ENCODE data around the gene KIT.

DNA sequence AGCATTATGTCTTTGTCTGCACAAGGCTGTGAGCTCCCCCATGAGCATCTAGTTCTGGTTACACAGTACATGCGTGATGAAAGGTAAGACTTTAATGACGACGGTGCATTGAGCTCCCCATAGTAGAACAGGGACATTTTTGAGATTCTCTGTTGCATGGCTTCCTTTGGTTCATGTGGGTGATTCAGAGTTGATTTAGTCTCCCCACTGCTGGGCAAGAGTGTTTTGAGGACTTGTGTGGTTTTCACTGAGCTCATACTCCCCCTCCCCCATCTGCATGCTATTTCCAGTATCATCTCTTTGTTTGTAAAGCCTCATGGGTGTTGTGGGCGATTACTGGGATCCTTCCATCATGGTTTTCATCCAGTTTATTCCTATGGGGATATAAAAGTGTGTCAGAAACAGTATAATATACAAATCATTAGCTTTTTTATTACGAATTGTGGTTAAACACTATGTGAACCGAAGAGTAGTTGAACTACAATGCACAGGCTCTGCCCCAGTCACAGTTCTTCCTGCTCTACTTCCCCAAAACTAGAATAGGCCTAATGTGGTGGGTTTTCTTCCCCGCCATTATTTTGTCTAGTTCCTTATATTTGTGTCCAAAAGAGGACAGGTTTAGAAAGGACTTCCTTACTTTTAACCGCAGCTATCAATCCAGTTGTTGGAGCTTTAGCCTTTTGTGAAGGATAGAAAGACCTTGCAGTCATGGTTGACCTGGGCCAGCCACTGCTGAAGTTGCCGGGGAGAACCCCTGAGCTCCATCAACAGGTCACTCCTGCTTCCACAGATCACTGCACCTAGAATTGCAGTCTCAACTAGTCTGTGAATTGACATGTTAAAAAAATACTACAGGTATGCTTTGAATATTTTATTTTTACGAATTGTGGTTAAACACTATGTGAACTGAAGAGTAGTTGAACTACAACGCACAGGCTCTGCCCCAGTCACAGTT lies 30.4 kb downstream of the KIT start:
- TF ChIP-seq, protein P1, sequence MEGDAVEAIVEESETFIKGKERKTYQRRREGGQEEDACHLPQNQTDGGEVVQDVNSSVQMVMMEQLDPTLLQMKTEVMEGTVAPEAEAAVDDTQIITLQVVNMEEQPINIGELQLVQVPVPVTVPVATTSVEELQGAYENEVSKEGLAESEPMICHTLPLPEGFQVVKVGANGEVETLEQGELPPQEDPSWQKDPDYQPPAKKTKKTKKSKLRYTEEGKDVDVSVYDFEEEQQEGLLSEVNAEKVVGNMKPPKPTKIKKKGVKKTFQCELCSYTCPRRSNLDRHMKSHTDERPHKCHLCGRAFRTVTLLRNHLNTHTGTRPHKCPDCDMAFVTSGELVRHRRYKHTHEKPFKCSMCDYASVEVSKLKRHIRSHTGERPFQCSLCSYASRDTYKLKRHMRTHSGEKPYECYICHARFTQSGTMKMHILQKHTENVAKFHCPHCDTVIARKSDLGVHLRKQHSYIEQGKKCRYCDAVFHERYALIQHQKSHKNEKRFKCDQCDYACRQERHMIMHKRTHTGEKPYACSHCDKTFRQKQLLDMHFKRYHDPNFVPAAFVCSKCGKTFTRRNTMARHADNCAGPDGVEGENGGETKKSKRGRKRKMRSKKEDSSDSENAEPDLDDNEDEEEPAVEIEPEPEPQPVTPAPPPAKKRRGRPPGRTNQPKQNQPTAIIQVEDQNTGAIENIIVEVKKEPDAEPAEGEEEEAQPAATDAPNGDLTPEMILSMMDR (IDR thresholded peaks at IDR 0.05; ENCODE audit: poor library complexity), result no peak
- no peak for TF ChIP-seq EZH2phosphoT487 (IDR thresholded peaks at IDR 0.05; ENCODE audit: low read depth, severe bottlenecking, unreplicated experiment)
